ENCODE results near the gene MXD4. TPM values are rescaled to one million over a fixed set of nuclear protein-coding genes. Genes with fewer than 3 reads are reported as not detected.

MXD4 gene
- total RNA-seq, 1 donor from 2014 or later = 80.3 TPM

- H3K36me3 Mint-ChIP-seq (ENCODE audit: low read depth) = peaks cover 10% of the 10 kb centered on the region
- H3K27ac Mint-ChIP-seq (ENCODE audit: unreplicated experiment) = no peak overlapping the region
- no peak overlapping the region for H3K4me3 Mint-ChIP-seq (ENCODE audit: unreplicated experiment)
- TF ChIP-seq CTCF (IDR thresholded peaks at IDR 0.05) = no peak
- H3K27me3 Mint-ChIP-seq (ENCODE audit: low read depth) = peaks cover 10% of the 10 kb centered on the region
- DNase-seq (ENCODE audit: low spot score) = no peak
- H3K9me3 Mint-ChIP-seq (ENCODE audit: low read depth) = peaks cover 7% of the 10 kb centered on the region
- H3K4me1 Mint-ChIP-seq (ENCODE audit: low read depth) = peaks cover 3% of the 10 kb centered on the region
Observed at GRCh38 chr4:2296631-2297601, 35.0 kb upstream of the MXD4 start.

GRCh38 chr4:2295900-2296442, 34.1 kb upstream of the MXD4 start:
- H3K9me3 Mint-ChIP-seq (ENCODE audit: low read depth) = peaks cover 7% of the 10 kb centered on the region
- no peak for DNase-seq (ENCODE audit: low spot score)
- H3K27me3 Mint-ChIP-seq (ENCODE audit: low read depth) = peaks cover 10% of the 10 kb centered on the region
- TF ChIP-seq CTCF (IDR thresholded peaks at IDR 0.05) = no peak
- H3K36me3 Mint-ChIP-seq (ENCODE audit: low read depth) = peaks cover 10% of the 10 kb centered on the region
- no peak overlapping the region for H3K27ac Mint-ChIP-seq (ENCODE audit: unreplicated experiment)
- H3K4me1 Mint-ChIP-seq (ENCODE audit: low read depth) = peaks cover 3% of the 10 kb centered on the region
- no peak overlapping the region for H3K4me3 Mint-ChIP-seq (ENCODE audit: unreplicated experiment)

GRCh38 chr4:2295500-2295899, 33.6 kb upstream of the MXD4 start:
- peaks cover 7% of the 10 kb centered on the region for H3K9me3 Mint-ChIP-seq (ENCODE audit: low read depth)
- no peak for TF ChIP-seq CTCF (IDR thresholded peaks at IDR 0.05)
- H3K27ac Mint-ChIP-seq (ENCODE audit: unreplicated experiment) = no peak overlapping the region
- DNase-seq (ENCODE audit: low spot score) = no peak
- no peak overlapping the region for H3K4me3 Mint-ChIP-seq (ENCODE audit: unreplicated experiment)
- H3K27me3 Mint-ChIP-seq (ENCODE audit: low read depth) = peaks cover 10% of the 10 kb centered on the region
- peaks cover 10% of the 10 kb centered on the region for H3K36me3 Mint-ChIP-seq (ENCODE audit: low read depth)
- H3K4me1 Mint-ChIP-seq (ENCODE audit: low read depth) = peaks cover 3% of the 10 kb centered on the region

- TF ChIP-seq CTCF (IDR thresholded peaks at IDR 0.05) = no peak
- Mint-ChIP-seq H3K27me3 (ENCODE audit: low read depth) (peaks cover 6% of the 10 kb centered on the region), H3K36me3 (ENCODE audit: low read depth) (peaks cover 8% of the 10 kb centered on the region), H3K27ac (ENCODE audit: unreplicated experiment) (no peak overlapping the region), H3K9me3 (ENCODE audit: low read depth) (peaks cover 7% of the 10 kb centered on the region), H3K4me1 (ENCODE audit: low read depth) (peaks cover 3% of the 10 kb centered on the region), H3K4me3 (ENCODE audit: unreplicated experiment) (no peak overlapping the region)
- no peak for DNase-seq (ENCODE audit: low spot score)
Observed at GRCh38 chr4:2292646-2293108, 30.8 kb upstream of the MXD4 start.

Data from chondrocyte (in vitro differentiated cells).